Measurements from ENCODE around the gene TAMALIN.

DNA sequence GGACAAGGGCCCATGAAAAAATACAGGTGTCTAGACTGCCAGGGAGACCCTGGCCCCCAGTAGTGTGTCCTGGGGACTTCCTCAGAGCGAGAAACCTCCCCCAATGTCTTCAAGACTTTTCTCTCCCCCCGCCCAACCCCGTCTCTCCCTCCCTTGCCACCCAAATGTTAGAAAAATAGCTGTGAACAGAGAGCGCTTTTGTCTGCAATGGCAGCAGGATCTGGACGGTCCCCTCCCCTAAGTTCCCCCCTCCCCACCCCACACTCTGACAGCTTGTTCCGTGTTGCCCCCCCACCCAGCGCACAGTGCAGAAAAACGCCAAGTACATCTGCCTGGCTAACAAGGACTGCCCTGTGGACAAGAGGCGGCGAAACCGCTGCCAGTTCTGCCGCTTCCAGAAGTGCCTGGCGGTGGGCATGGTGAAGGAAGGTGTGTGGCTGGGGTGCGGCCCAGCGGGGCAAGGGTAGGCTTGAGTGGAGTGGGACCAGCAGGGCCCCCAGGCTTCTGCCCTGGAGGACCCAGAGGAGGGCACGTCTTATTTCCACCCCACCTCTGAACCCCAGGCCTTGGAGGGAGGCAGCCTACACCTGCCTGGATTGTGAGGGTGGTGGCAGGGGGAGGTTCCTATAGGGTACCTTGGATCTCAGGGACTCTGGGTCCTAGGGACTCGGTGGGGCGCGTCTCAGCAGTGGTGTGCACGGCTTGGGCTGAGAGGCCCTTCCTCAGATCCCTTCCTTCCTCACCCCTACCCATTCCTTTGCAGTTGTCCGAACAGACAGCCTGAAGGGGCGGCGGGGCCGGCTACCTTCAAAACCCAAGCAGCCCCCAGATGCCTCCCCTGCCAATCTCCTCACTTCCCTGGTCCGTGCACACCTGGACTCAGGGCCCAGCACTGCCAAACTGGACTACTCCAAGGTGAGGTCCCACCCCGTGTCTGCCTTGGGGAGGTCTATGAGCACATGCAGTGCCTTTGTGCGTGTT is 49.3 kb downstream of the TAMALIN start:
- TF ChIP-seq CTCF (conservative IDR thresholded peaks at IDR 0.05; ENCODE audit: low read length) (no peak), EZH2phosphoT487 (IDR thresholded peaks at IDR 0.05; ENCODE audit: borderline replicate concordance) (no peak)
